Heart left ventricle (tissue), 16 donors: Measurements from ENCODE around the gene NINL. TPM values are rescaled to one million over a fixed set of nuclear protein-coding genes. Genes with fewer than 3 reads are reported as not detected.

Source experiments
- ATAC-seq, 4 donors: fragments of 200-7000 bp; cut with Tn5 transposase; one replicate each; pipeline ENCODE4 v1.9.1; 2020 to 2022; ENCODE audit warnings: moderate library complexity in 4 of 4, mild to moderate bottlenecking in 3 of 4, moderate number of reproducible peaks in 1 of 4
- DNase-seq, 5 donors: peaks; one replicate each; pipeline ENCODE4 v3.0.0-alpha.2; 2020
- H3K27ac ChIP-seq, 12 donors: fragments of 200-600 bp; sonication (generic) in 4 of 12; one replicate each; pipeline versions ENCODE4 v1.5.0 to v1.8.0; 2016 to 2022; ENCODE audit warnings: mild to moderate bottlenecking in 2 of 12
- H3K27me3 ChIP-seq, 9 donors: fragments of 200-600 bp; sonication (generic) in 2 of 9; one replicate each; pipeline versions ENCODE4 v1.5.1 to v1.8.0; 2016 to 2022; ENCODE audit warnings: mild to moderate bottlenecking in 3 of 9
- H3K36me3 ChIP-seq, 9 donors: fragments of 200-600 bp; sonication (generic) in 2 of 9; one replicate each; pipeline versions ENCODE4 v1.5.0 to v1.8.0; 2018 to 2022; ENCODE audit warnings: mild to moderate bottlenecking in 2 of 9
- H3K4me1 ChIP-seq, 12 donors: fragments of 200-600 bp; sonication (generic) in 4 of 12; one replicate each; pipeline versions ENCODE4 v1.5.0 to v1.8.0; 2016 to 2022; ENCODE audit warnings: mild to moderate bottlenecking in 3 of 12
- H3K4me3 ChIP-seq, 12 donors: fragments of 200-600 bp; sonication (generic) in 4 of 12; one replicate each; pipeline versions ENCODE4 v1.5.0 to v1.8.0; 2017 to 2022; ENCODE audit warnings: mild to moderate bottlenecking in 9 of 12, moderate library complexity in 4 of 12
- H3K9me3 ChIP-seq, 12 donors: fragments of 200-600 bp; sonication (generic) in 4 of 12; one replicate each; pipeline versions ENCODE4 v1.5.0 to v1.8.0; 2016 to 2022; ENCODE audit warnings: mild to moderate bottlenecking in 1 of 12
- POLR2A ChIP-seq, 2 donors: fragments of 450-650 bp; IDR thresholded peaks; one replicate each; pipeline ENCODE4 v1.6.1; 2017; ENCODE audit warnings: antibody characterized with exemption in 2 of 2, mild to moderate bottlenecking in 2 of 2, moderate library complexity in 2 of 2
- WGBS, 4 donors: extraction: QIAGEN DNeasy Blood & Tissue Kit in 2 of 4; methylation state at CpG; one replicate each; pipeline versions ENCODE4 v1.1.5 to v1.1.7; 2013 to 2018; 5-methylcytosine and 5-hydroxymethylcytosine counted together
- intact Hi-C, 10 donors: fragments of 100-400 bp; cut with DNase I; formaldehyde crosslinking; loops; one replicate each; pipeline versions ENCODE4 v1.11.1 to v1.14.2; 2022
- polyA plus RNA-seq, 2 donors: library from polyadenylated mRNA; stranded (reverse); fragments of 200-250 nt; gene quantifications; one replicate each; pipeline ENCODE4 v1.2.3, GENCODE V29; 2013
- total RNA-seq, 9 donors: library from RNA; depleted of rRNA in 2 of 9; stranded (reverse); fragments of >200 nt in 2 of 9; fragmentation: NEBNext Ultra II Directional in 3 of 9; extraction: Animal tissue kit (Norgen Biotek cat#: 25700) in 3 of 9; gene quantifications; one replicate each; pipeline versions ENCODE4 v1.1.0 to v1.2.4, GENCODE V29; 2016 to 2023
- TF ChIP-seq, protein P1 (sequence below), 12 donors: fragments of 200-600 bp; sonication (generic) in 4 of 12; IDR thresholded peaks; one replicate each; pipeline versions ENCODE4 v1.5.0 to v1.8.0; 2018 to 2022; ENCODE audit warnings: antibody characterized with exemption in 12 of 12, mild to moderate bottlenecking in 5 of 12
- donor health status: ischemic (EF 13 %, LVEDD 7.1; RV severe dilation, severe dysfunction).
- donor health status: healthy with polysubstance abuse.
- donor health status: DM: no; HTN: yes; CAD: no.
- donor health status: DM: no; HTN: no; CAD: no.
- donor health status: ischemic (EF 25% LVEDD 6.9; RV normal size, moderate dysfunction).
- donor health status: ischemic (EF 25% LVEDD 5.7; RV mildly dilated, moderate dysfunction).
- donor health status: healthy.
- donor health status: DM: yes; HTN: yes; CAD: no.
- donor health status: ischemic (EF 35%, LVEDD 5.7; RV mildly dilated, moderate dysfunction).
- donor health status: nonischemic (EF 11% LVEDD 7.7; RV severe dilation, severe dysfunction).
- donor health status: DM: yes; HTN: yes; CAD: no.
- donor health status: PGD.
- donor health status: ischemic (EF 29% LVEDD 5.4; RV normal size, mild dysfunction).
- donor health status: nonischemic (EF 23%, LVEDD 6.1; RV moderate dilation, normal function).

The NINL gene
- total and polyA plus RNA-seq, 11 donors: 0.78 to 7.1 (median 2.9) TPM

DNA sequence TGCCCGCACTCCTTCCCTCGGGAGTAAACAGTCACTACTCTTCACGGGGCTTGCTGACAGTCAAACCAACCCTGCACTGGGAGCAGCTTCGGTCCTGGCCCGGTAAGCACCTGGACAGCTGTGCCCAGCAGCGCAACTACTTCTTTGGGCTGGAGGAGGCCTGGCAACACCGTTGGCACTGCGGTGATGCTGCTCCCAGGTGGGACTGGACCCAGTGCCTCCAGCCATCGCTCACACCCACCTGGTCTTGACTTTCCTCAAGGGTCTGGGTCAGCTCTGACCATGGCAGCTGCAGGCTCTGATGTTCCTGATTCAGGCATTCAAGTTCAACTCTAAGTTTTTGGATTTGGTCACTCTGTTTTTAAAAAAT lies 124.1 kb downstream of the NINL start:
- intact Hi-C loops: loop anchor here in 3 of 10 donors (10.0 kb wide), 2 partner anchors 64 to 74 kb away; no protein-coding TSS in a partner anchor
- Histone ChIP-seq H3K4me3 (no peak overlapping the region), H3K27ac (peak overlapping the region in 1 of 12 donors; percentile 52), H3K4me1 (peaks cover 0 to 10% (median 0%) of the 10 kb centered on the region in 12 donors), H3K27me3 (no peaks in the 10 kb centered on the region), H3K9me3 (no peaks in the 10 kb centered on the region), H3K36me3 (peaks cover 0 to 24% (median 0%) of the 10 kb centered on the region in 9 donors)
- ATAC-seq (no peak), DNase-seq (no peak)
- WGBS, 4 donors: 75 to 95% (median 90%) methylated on average over 8 to 9 of the region's 9 CpGs
- TF ChIP-seq, protein P1, sequence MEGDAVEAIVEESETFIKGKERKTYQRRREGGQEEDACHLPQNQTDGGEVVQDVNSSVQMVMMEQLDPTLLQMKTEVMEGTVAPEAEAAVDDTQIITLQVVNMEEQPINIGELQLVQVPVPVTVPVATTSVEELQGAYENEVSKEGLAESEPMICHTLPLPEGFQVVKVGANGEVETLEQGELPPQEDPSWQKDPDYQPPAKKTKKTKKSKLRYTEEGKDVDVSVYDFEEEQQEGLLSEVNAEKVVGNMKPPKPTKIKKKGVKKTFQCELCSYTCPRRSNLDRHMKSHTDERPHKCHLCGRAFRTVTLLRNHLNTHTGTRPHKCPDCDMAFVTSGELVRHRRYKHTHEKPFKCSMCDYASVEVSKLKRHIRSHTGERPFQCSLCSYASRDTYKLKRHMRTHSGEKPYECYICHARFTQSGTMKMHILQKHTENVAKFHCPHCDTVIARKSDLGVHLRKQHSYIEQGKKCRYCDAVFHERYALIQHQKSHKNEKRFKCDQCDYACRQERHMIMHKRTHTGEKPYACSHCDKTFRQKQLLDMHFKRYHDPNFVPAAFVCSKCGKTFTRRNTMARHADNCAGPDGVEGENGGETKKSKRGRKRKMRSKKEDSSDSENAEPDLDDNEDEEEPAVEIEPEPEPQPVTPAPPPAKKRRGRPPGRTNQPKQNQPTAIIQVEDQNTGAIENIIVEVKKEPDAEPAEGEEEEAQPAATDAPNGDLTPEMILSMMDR (IDR thresholded peaks at IDR 0.05): no peak
- no peak for TF ChIP-seq POLR2A (IDR thresholded peaks at IDR 0.05)

GRCh38 chr20:25460566-25461280 lies 124.6 kb downstream of the NINL start:
- TF ChIP-seq POLR2A (IDR thresholded peaks at IDR 0.05): no peak
- TF ChIP-seq, protein P1 (IDR thresholded peaks at IDR 0.05): no peak
- ATAC-seq: no peak
- no peaks in the 10 kb centered on the region for H3K27me3 ChIP-seq
- intact Hi-C loops: loop anchor here in 3 of 10 donors (10.0 kb wide), 2 partner anchors 64 to 74 kb away; no protein-coding TSS in a partner anchor
- 89 to 95% (median 91%) methylated on average over 13 to 19 of the region's 19 CpGs for WGBS, 4 donors
- H3K4me1 ChIP-seq: peaks cover 0 to 10% (median 0%) of the 10 kb centered on the region in 12 donors
- no peak for DNase-seq
- peaks cover 0 to 20% (median 0%) of the 10 kb centered on the region in 9 donors for H3K36me3 ChIP-seq
- H3K27ac ChIP-seq: no peak overlapping the region
- no peak overlapping the region for H3K4me3 ChIP-seq
- no peaks in the 10 kb centered on the region for H3K9me3 ChIP-seq

DNA sequence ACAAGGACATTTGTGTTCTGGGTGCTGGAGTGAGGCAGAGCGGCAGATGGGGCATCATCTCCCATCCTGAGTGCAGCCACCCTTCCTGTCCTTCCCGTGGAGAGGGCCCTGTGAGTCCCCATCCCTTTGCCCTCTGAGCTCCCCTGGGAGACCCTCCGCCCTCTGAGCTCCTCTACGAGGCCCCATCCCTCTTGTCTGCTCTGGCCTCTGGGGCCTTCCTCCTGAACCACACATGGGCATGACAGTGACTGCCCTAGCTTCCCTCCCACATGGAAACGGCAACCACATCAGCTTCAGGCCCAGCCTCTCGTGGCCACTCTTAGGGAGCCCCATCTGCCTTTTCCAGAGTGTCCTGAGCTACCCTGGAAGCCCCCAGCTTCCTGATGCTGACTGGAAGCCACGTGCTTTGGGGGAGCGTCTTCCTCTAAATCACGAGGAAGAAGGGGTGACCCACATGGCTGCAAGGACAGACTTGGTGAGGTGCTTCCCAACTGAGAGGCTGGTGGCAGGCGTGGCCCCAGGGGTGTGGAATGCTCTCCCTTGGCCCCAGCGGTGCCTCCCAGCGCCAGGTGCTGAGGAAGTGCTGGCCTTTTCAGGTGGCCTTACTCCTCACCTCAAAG lies 125.3 kb downstream of the NINL start:
- ATAC-seq (peak in 1 of 4 donors; percentile 14), DNase-seq (no peak)
- H3K4me1 ChIP-seq: peaks cover 0 to 8% (median 0%) of the 10 kb centered on the region in 12 donors
- H3K9me3 ChIP-seq: no peaks in the 10 kb centered on the region
- intact Hi-C loops: loop anchor here in 4 of 10 donors (10.0 kb wide), 3 partner anchors 65 to 165 kb away; partner anchors contain the start of gene NANP (in 1 of the 4)
- 75 to 85% (median 81%) methylated on average over 12 of the region's 12 CpGs for WGBS, 4 donors
- no peak for TF ChIP-seq POLR2A (IDR thresholded peaks at IDR 0.05)
- TF ChIP-seq, protein P1 (IDR thresholded peaks at IDR 0.05): no peak
- peaks cover 0 to 22% (median 0%) of the 10 kb centered on the region in 9 donors for H3K36me3 ChIP-seq
- H3K27me3 ChIP-seq: no peaks in the 10 kb centered on the region
- no peak overlapping the region for H3K27ac ChIP-seq
- no peak overlapping the region for H3K4me3 ChIP-seq
